Esophagus mucosa (tissue), 1 donor: ENCODE data around the gene SLC27A2. TPM values are rescaled to one million over a fixed set of nuclear protein-coding genes. Genes with fewer than 3 reads are reported as not detected.
"Not testable (repeated sequence)": the region's sequence is repeated elsewhere in the genome, so short reads cannot be mapped to it uniquely, and the experiment has no call there.

Source experiments
- ATAC-seq: fragments of 200-7000 bp; cut with Tn5 transposase; one replicate; pipeline ENCODE4 v1.9.1; 2020
- total RNA-seq: library from RNA; stranded (reverse); gene quantifications from one replicate; pipeline ENCODE4 v1.2.4, GENCODE V29; 2023
- donor health status: DM: yes; HTN: yes; CAD: no.

Gene SLC27A2
- total RNA-seq, 1 donor from 2014 or later = 0.92 TPM

GRCh38 chr15:50163719-50164410 is 18.1 kb upstream of the SLC27A2 start:
- no peak for ATAC-seq

- no peak for ATAC-seq
Measured at GRCh38 chr15:50164458-50164857, 17.5 kb upstream of the SLC27A2 start.

GRCh38 chr15:50166216-50166615 is 15.8 kb upstream of the SLC27A2 start:
- peak; percentile 90 for ATAC-seq

GRCh38 chr15:50167110-50167509 is 14.9 kb upstream of the SLC27A2 start:
- ATAC-seq = no peak

GRCh38 chr15:50168379-50168778 is 13.6 kb upstream of the SLC27A2 start:
- ATAC-seq = no peak

- no peak for ATAC-seq
Measured at GRCh38 chr15:50168783-50169411, 13.1 kb upstream of the SLC27A2 start.

- not testable (repeated sequence) for ATAC-seq
Measured at GRCh38 chr15:50172360-50172895, 9.6 kb upstream of the SLC27A2 start.

- ATAC-seq = no peak
Measured at GRCh38 chr15:50176869-50177268, 5.1 kb upstream of the SLC27A2 start.

- ATAC-seq = no peak
Measured at GRCh38 chr15:50180091-50180490, 1.9 kb upstream of the SLC27A2 start.

- ATAC-seq = no peak
Measured at GRCh38 chr15:50180582-50180981, 1.4 kb upstream of the SLC27A2 start.

- no peak for ATAC-seq
Measured at GRCh38 chr15:50181201-50181968, 611 bp upstream of the SLC27A2 start.

- ATAC-seq = peak; percentile 58
Measured at GRCh38 chr15:50182219-50183013, 420 bp downstream of the SLC27A2 start.

- no peak for ATAC-seq
Measured at GRCh38 chr15:50183112-50183794, 1.3 kb downstream of the SLC27A2 start.

- ATAC-seq = no peak
Measured at GRCh38 chr15:50184863-50185504, 3.0 kb downstream of the SLC27A2 start.

- no peak for ATAC-seq
Measured at GRCh38 chr15:50186090-50186489, 4.1 kb downstream of the SLC27A2 start.

GRCh38 chr15:50186752-50187151 is 4.8 kb downstream of the SLC27A2 start:
- no peak for ATAC-seq

- ATAC-seq = no peak
Measured at GRCh38 chr15:50187525-50187924, 5.5 kb downstream of the SLC27A2 start.

GRCh38 chr15:50187997-50188396 is 6.0 kb downstream of the SLC27A2 start:
- no peak for ATAC-seq

GRCh38 chr15:50188793-50189192 is 6.8 kb downstream of the SLC27A2 start:
- not testable (repeated sequence) for ATAC-seq

GRCh38 chr15:50189633-50190032 is 7.6 kb downstream of the SLC27A2 start:
- ATAC-seq = no peak

GRCh38 chr15:50190166-50190570 is 8.2 kb downstream of the SLC27A2 start:
- ATAC-seq = no peak
